Activated T-cell treated with anti-CD3 and anti-CD28 coated beads, Interleukin-2, amount 50 U/mL, for 72 hours (primary cell): Measurements from ENCODE around the gene PRRT2. TPM values are rescaled to one million over a fixed set of nuclear protein-coding genes. Genes with fewer than 3 reads are reported as not detected.

Source experiments
- ATAC-seq, 2 donors: fragments of 150-1000 bp; cut with Tn5 transposase; replicated peaks in 1 of 2; 2 replicates each; pipeline ENCODE4 v1.10.0; 2021; ENCODE audit warnings: moderate library complexity in 2 of 2, mild to moderate bottlenecking in 1 of 2
- DNase-seq, 2 donors: peaks; one replicate each; pipeline ENCODE4 v3.0.0; 2021 to 2022; ENCODE audit warnings: mixed read lengths in 1 of 2
- H3K27ac Mint-ChIP-seq: one replicate; pipeline ENCODE4 v1.8.0; 2022; ENCODE audit warnings: mild to moderate bottlenecking, moderate library complexity, mixed read lengths
- H3K27me3 Mint-ChIP-seq: one replicate; pipeline ENCODE4 v1.8.0; 2022; ENCODE audit warnings: low read depth, mixed read lengths
- H3K36me3 Mint-ChIP-seq, 2 donors: one replicate each; pipeline ENCODE4 v1.8.0; 2022; ENCODE audit warnings: mixed read lengths in 2 of 2, mild to moderate bottlenecking in 1 of 2; ENCODE audit not compliant: insufficient read depth in 2 of 2
- H3K4me1 Mint-ChIP-seq: one replicate; pipeline ENCODE4 v1.8.0; 2022; ENCODE audit warnings: low read depth, mixed read lengths
- H3K4me3 Mint-ChIP-seq, 2 donors: one replicate each; pipeline ENCODE4 v1.8.0; 2022; ENCODE audit warnings: mild to moderate bottlenecking in 2 of 2, mixed read lengths in 2 of 2, moderate library complexity in 2 of 2
- H3K9me3 Mint-ChIP-seq, 2 donors: one replicate each; pipeline ENCODE4 v1.8.0; 2022; ENCODE audit warnings: mixed read lengths in 2 of 2
- total RNA-seq, 2 donors: library from RNA; stranded (reverse); gene quantifications; one replicate each; pipeline ENCODE4 v1.2.3, GENCODE V29; 2022

The PRRT2 gene
- total RNA-seq, 2 donors from 2014 or later, result 2.4 to 2.8 TPM

- Mint-ChIP-seq H3K9me3 (no peaks in the 10 kb centered on the region), H3K27ac (no peak overlapping the region), H3K27me3 (no peaks in the 10 kb centered on the region), H3K36me3 (peaks cover 7 to 13% of the 10 kb centered on the region in 2 donors), H3K4me1 (peaks cover 75% of the 10 kb centered on the region), H3K4me3 (peak overlapping the region; percentile 86 to 95)
- DNase-seq (peak; percentile 83 to 87), ATAC-seq (peak; percentile 39 to 50)
Observed at GRCh38 chr16:29811170-29811895, 660 bp upstream of the PRRT2 start.

GRCh38 chr16:29812754-29813643, 1.0 kb downstream of the PRRT2 start:
- Mint-ChIP-seq H3K4me3 (peak overlapping the region; percentile 86 to 95), H3K27ac (no peak overlapping the region), H3K36me3 (peaks cover 8 to 16% of the 10 kb centered on the region in 2 donors), H3K9me3 (no peaks in the 10 kb centered on the region), H3K4me1 (peaks cover 88% of the 10 kb centered on the region), H3K27me3 (no peaks in the 10 kb centered on the region)
- ATAC-seq (no peak), DNase-seq (no peak)

GRCh38 chr16:29813644-29814562, 1.9 kb downstream of the PRRT2 start:
- DNase-seq (peak in 1 of 2 donors; percentile 16), ATAC-seq (no peak)
- no peak overlapping the region for H3K27ac Mint-ChIP-seq
- H3K4me3 Mint-ChIP-seq, result peak overlapping the region; percentile 10 to 20
- peaks cover 88% of the 10 kb centered on the region for H3K4me1 Mint-ChIP-seq
- no peaks in the 10 kb centered on the region for H3K9me3 Mint-ChIP-seq
- peaks cover 8 to 20% of the 10 kb centered on the region in 2 donors for H3K36me3 Mint-ChIP-seq
- H3K27me3 Mint-ChIP-seq, result no peaks in the 10 kb centered on the region

GRCh38 chr16:29814592-29814991, 2.6 kb downstream of the PRRT2 start:
- ATAC-seq, result no peak
- H3K4me3 Mint-ChIP-seq, result peak overlapping the region; percentile 91 to 99
- peaks cover 91% of the 10 kb centered on the region for H3K4me1 Mint-ChIP-seq
- no peaks in the 10 kb centered on the region for H3K9me3 Mint-ChIP-seq
- H3K27me3 Mint-ChIP-seq, result no peaks in the 10 kb centered on the region
- peaks cover 10 to 25% of the 10 kb centered on the region in 2 donors for H3K36me3 Mint-ChIP-seq
- DNase-seq, result no peak
- H3K27ac Mint-ChIP-seq, result peak overlapping the region; percentile 36

- ATAC-seq (no peak), DNase-seq (peak in 1 of 2 donors; percentile 41)
- Mint-ChIP-seq H3K9me3 (no peaks in the 10 kb centered on the region), H3K36me3 (peaks cover 10 to 27% of the 10 kb centered on the region in 2 donors), H3K4me3 (peak overlapping the region; percentile 91 to 99), H3K4me1 (peaks cover 91% of the 10 kb centered on the region), H3K27ac (peak overlapping the region; percentile 91), H3K27me3 (no peaks in the 10 kb centered on the region)
Observed at GRCh38 chr16:29815032-29815721, 3.2 kb downstream of the PRRT2 start.

GRCh38 chr16:29815793-29816693, 4.0 kb downstream of the PRRT2 start, which contains the start of gene PAGR1:
Gene PAGR1 (plus strand): TSS chr16:29816152. CDS start chr16:29816526, 374 bp downstream.
- Mint-ChIP-seq H3K27me3 (no peaks in the 10 kb centered on the region), H3K36me3 (peaks cover 14 to 28% of the 10 kb centered on the region in 2 donors), H3K9me3 (no peaks in the 10 kb centered on the region), H3K4me3 (peak within 1 kb of the TSS; percentile 91 to 99), H3K27ac (peak within 1 kb of the TSS; percentile 91), H3K4me1 (peaks cover 82% of the 10 kb centered on the region)
- ATAC-seq (peak; percentile 74 to 78), DNase-seq (peak; percentile 98 to 99)

GRCh38 chr16:29816694-29817441, 4.9 kb downstream of the PRRT2 start:
- peak; percentile 27 to 33 for ATAC-seq
- peak overlapping the region; percentile 89 for H3K27ac Mint-ChIP-seq
- no peaks in the 10 kb centered on the region for H3K9me3 Mint-ChIP-seq
- peak overlapping the region; percentile 91 to 99 for H3K4me3 Mint-ChIP-seq
- peaks cover 77% of the 10 kb centered on the region for H3K4me1 Mint-ChIP-seq
- DNase-seq, result peak; percentile 68 to 74
- H3K36me3 Mint-ChIP-seq, result peaks cover 15 to 27% of the 10 kb centered on the region in 2 donors
- no peaks in the 10 kb centered on the region for H3K27me3 Mint-ChIP-seq

GRCh38 chr16:29818082-29818481, 6.1 kb downstream of the PRRT2 start:
- DNase-seq (peak in 1 of 2 donors; percentile 15), ATAC-seq (no peak)
- peaks cover 15 to 30% of the 10 kb centered on the region in 2 donors for H3K36me3 Mint-ChIP-seq
- no peaks in the 10 kb centered on the region for H3K27me3 Mint-ChIP-seq
- H3K27ac Mint-ChIP-seq, result peak overlapping the region; percentile 50
- peak overlapping the region; percentile 83 to 87 for H3K4me3 Mint-ChIP-seq
- no peaks in the 10 kb centered on the region for H3K9me3 Mint-ChIP-seq
- peaks cover 77% of the 10 kb centered on the region for H3K4me1 Mint-ChIP-seq

GRCh38 chr16:29819506-29819905, 7.5 kb downstream of the PRRT2 start:
- ATAC-seq (no peak), DNase-seq (no peak)
- Mint-ChIP-seq H3K36me3 (peaks cover 15 to 30% of the 10 kb centered on the region in 2 donors), H3K9me3 (no peaks in the 10 kb centered on the region), H3K27me3 (no peaks in the 10 kb centered on the region), H3K27ac (peak overlapping the region; percentile 66), H3K4me3 (peak overlapping the region; percentile 83 to 97), H3K4me1 (peaks cover 77% of the 10 kb centered on the region)

GRCh38 chr16:29820271-29820701, 8.3 kb downstream of the PRRT2 start, which contains the start of gene MVP:
Gene MVP (plus strand): TSS chr16:29820462. CDS start chr16:29830550, 10,088 bp downstream.
- peak; percentile 15 to 18 for ATAC-seq
- Mint-ChIP-seq H3K27me3 (no peaks in the 10 kb centered on the region), H3K9me3 (no peaks in the 10 kb centered on the region)

More at GRCh38 chr16:29820271-29820701, 8.3 kb downstream of the PRRT2 start, which contains the start of gene MVP:
- Mint-ChIP-seq H3K4me1 (peaks cover 77% of the 10 kb centered on the region), H3K27ac (peak within 1 kb of the TSS; percentile 97), H3K36me3 (peaks cover 15 to 30% of the 10 kb centered on the region in 2 donors), H3K4me3 (peak within 1 kb of the TSS; percentile 83 to 97)
- DNase-seq, result peak; percentile 61 to 67
